Measurements from ENCODE around the gene SSTR4.

GRCh38 chr20:22998476-22998875, 36.6 kb upstream of the SSTR4 start:
- TF ChIP-seq POLR2AphosphoS5 (IDR thresholded peaks at IDR 0.05) (no peak), CTCF (IDR thresholded peaks at IDR 0.05) (no peak), POLR2A (IDR thresholded peaks at IDR 0.05) (no peak)
